Neural cell (in vitro differentiated cells): ENCODE measurements around the gene SLC37A1. TPM values are rescaled to one million over a fixed set of nuclear protein-coding genes. Genes with fewer than 3 reads are reported as not detected.

Source experiments
- H2AFZ ChIP-seq: fragments of 200-600, 300-800 bp; sonication (generic), shearing (Covaris generic); 2 replicates; pipeline ENCODE4 v1.6.0; 2014; ENCODE audit warnings: low read depth, mild to moderate bottlenecking, antibody characterized with exemption, low read length, moderate library complexity
- H3F3A ChIP-seq: fragments of 200-600 bp; shearing (Covaris generic); 2 replicates; pipeline ENCODE4 v1.6.1; 2016; ENCODE audit warnings: mild to moderate bottlenecking, moderate library complexity, mixed read lengths, antibody characterized with exemption, low read length; ENCODE audit not compliant: insufficient read depth, poor library complexity, severe bottlenecking
- H3K27ac ChIP-seq: fragments of 200-600, 300-800 bp; sonication (generic), shearing (Covaris generic); 2 replicates; pipeline ENCODE4 v1.5.1; 2014; ENCODE audit warnings: mild to moderate bottlenecking, low read length, moderate library complexity
- H3K27me3 ChIP-seq: fragments of 300-800, 200-600 bp; sonication (generic), shearing (Covaris generic); 2 replicates; pipeline ENCODE4 v1.6.0; 2014; ENCODE audit warnings: mild to moderate bottlenecking, low read depth, low read length, moderate library complexity; ENCODE audit not compliant: insufficient read depth
- H3K36me3 ChIP-seq: fragments of 300-800, 200-600 bp; sonication (generic), shearing (Covaris generic); 2 replicates; pipeline ENCODE4 v1.5.1; 2014; ENCODE audit warnings: mild to moderate bottlenecking, antibody characterized with exemption, low read length, moderate library complexity; ENCODE audit not compliant: insufficient read depth
- H3K4me2 ChIP-seq: fragments of 300-800, 200-600 bp; sonication (generic), shearing (Covaris generic); 2 replicates; pipeline ENCODE4 v1.6.0; 2014; ENCODE audit warnings: mild to moderate bottlenecking, low read length
- H3K4me3 ChIP-seq: fragments of 300-800, 200-600 bp; sonication (generic), shearing (Covaris generic); 2 replicates; pipeline ENCODE4 v1.5.1; 2014; ENCODE audit warnings: mild to moderate bottlenecking, low read length, moderate library complexity
- H3K79me2 ChIP-seq: fragments of 200-600 bp; shearing (Covaris generic); replicated peaks from 2 replicates; pipeline ENCODE4 v1.6.0; 2014; ENCODE audit warnings: mild to moderate bottlenecking, low read length, moderate library complexity; ENCODE audit not compliant: insufficient read depth
- H3K9ac ChIP-seq: fragments of 300-800, 200-600 bp; sonication (generic), shearing (Covaris generic); 2 replicates; pipeline ENCODE4 v1.6.1; 2016; ENCODE audit warnings: mild to moderate bottlenecking, low read length, mixed read lengths
- H3K9me2 ChIP-seq: fragments of 200-600 bp; shearing (Covaris generic); 2 replicates; pipeline ENCODE4 v1.6.1; 2016; ENCODE audit warnings: mild to moderate bottlenecking, low read length, mixed read lengths; ENCODE audit not compliant: insufficient read depth
- H3K9me3 ChIP-seq: fragments of 200-600, 300-800 bp; sonication (generic), shearing (Covaris generic); 2 replicates; pipeline ENCODE4 v1.6.1; 2016; ENCODE audit warnings: mild to moderate bottlenecking, mixed run types, low read length, moderate library complexity, mixed read lengths
- H4K20me1 ChIP-seq: fragments of 200-600 bp; shearing (Covaris generic); 2 replicates; pipeline ENCODE4 v1.6.1; 2016; ENCODE audit warnings: mild to moderate bottlenecking, mixed run types; ENCODE audit not compliant: insufficient read depth
- EP300 ChIP-seq: fragments of 450-650 bp; conservative IDR thresholded peaks from 2 replicates; pipeline ENCODE4 v1.6.1; 2014; ENCODE audit warnings: antibody characterized with exemption, mild to moderate bottlenecking, moderate library complexity; ENCODE audit not compliant: poor library complexity, severe bottlenecking
- EZH2 ChIP-seq: fragments of 200-600, 300-800 bp; shearing (Covaris generic), sonication (generic); IDR thresholded peaks from 2 replicates; pipeline ENCODE4 v1.6.1; 2014; ENCODE audit warnings: antibody characterized with exemption, low read length, borderline replicate concordance, mild to moderate bottlenecking; ENCODE audit not compliant: insufficient read depth, poor library complexity, severe bottlenecking
- MXI1 ChIP-seq: fragments of 450-650 bp; conservative IDR thresholded peaks from 2 replicates; pipeline ENCODE4 v1.6.1; 2014; ENCODE audit warnings: antibody characterized with exemption, mild to moderate bottlenecking; ENCODE audit not compliant: poor library complexity, severe bottlenecking
- POLR2AphosphoS5 ChIP-seq: IDR thresholded peaks from 2 replicates; pipeline ENCODE4 v1.6.1; 2012
- RAD21 ChIP-seq: fragments of 450-650 bp; conservative IDR thresholded peaks from 2 replicates; pipeline ENCODE4 v1.6.1; 2014; ENCODE audit warnings: antibody characterized with exemption, mild to moderate bottlenecking, moderate library complexity
- REST ChIP-seq: IDR thresholded peaks from 2 replicates; pipeline ENCODE4 v1.6.1; 2012; ENCODE audit warnings: borderline replicate concordance
- SMC3 ChIP-seq: fragments of 450-650 bp; conservative IDR thresholded peaks from 2 replicates; pipeline ENCODE4 v1.6.1; 2014; ENCODE audit warnings: antibody characterized with exemption, mild to moderate bottlenecking, moderate library complexity; ENCODE audit not compliant: poor library complexity
- TAF1 ChIP-seq: IDR thresholded peaks from 2 replicates; pipeline ENCODE4 v1.6.1; 2012; ENCODE audit warnings: low read depth
- polyA plus RNA-seq: library from polyadenylated mRNA; depleted of rRNA; stranded (reverse); fragments of >200 nt; gene quantifications from 2 replicates; pipeline ENCODE4 v1.2.3, GENCODE V29; 2014
- TF ChIP-seq, protein P1 (sequence below): fragments of 450-650 bp; IDR thresholded peaks from 2 replicates; pipeline ENCODE4 v1.5.1; 2014; ENCODE audit warnings: antibody characterized with exemption, mild to moderate bottlenecking, moderate library complexity; ENCODE audit not compliant: poor library complexity, severe bottlenecking

Gene SLC37A1
- polyA plus RNA-seq, 1 donor from 2014 or later = 60.7 TPM

- Histone ChIP-seq H3K4me3 (no peak overlapping the region), H3K36me3 (peaks cover 3% of the 10 kb centered on the region), H3K9ac (no peak overlapping the region), H3K4me2 (no peak overlapping the region), H2AFZ (no peak overlapping the region), H3K9me2 (no peaks in the 10 kb centered on the region), H3F3A (no peaks in the 10 kb centered on the region), H3K27me3 (no peaks in the 10 kb centered on the region), H3K27ac (no peak overlapping the region), H4K20me1 (no peaks in the 10 kb centered on the region), H3K79me2 (no peaks in the 10 kb centered on the region), H3K9me3 (no peaks in the 10 kb centered on the region)
- TF ChIP-seq SMC3 (no peak), RAD21 (no peak)
Observed at GRCh38 chr21:42584296-42584641, 70.6 kb downstream of the SLC37A1 start.

DNA sequence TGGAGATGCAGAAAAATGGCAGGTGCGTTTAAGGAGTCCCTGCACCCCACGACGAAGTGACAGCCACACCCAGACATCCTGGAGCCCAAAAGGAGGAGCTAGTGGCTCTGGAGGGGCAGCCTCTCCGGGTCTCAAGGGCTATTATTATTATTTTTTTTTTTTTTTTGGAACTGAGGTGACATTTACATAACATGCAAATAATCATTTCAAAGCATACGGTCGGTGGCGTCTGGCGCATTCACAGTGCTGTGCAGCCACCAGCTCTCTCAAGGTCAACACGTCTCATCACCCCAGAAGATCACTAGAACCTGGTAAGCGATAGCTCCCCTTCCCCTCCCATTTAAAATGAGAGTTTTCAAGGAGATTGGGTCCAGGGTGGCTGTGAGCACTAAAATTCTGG, 72.2 kb downstream of the SLC37A1 start:
- Histone ChIP-seq H4K20me1 (no peaks in the 10 kb centered on the region), H3K4me2 (no peak overlapping the region), H3K36me3 (peaks cover 2% of the 10 kb centered on the region), H3K4me3 (no peak overlapping the region), H3K9ac (no peak overlapping the region), H3K9me3 (no peaks in the 10 kb centered on the region), H3K9me2 (no peaks in the 10 kb centered on the region), H3K27me3 (no peaks in the 10 kb centered on the region), H2AFZ (no peak overlapping the region), H3K27ac (no peak overlapping the region), H3K79me2 (no peaks in the 10 kb centered on the region), H3F3A (no peaks in the 10 kb centered on the region)
- TF ChIP-seq, protein P1, sequence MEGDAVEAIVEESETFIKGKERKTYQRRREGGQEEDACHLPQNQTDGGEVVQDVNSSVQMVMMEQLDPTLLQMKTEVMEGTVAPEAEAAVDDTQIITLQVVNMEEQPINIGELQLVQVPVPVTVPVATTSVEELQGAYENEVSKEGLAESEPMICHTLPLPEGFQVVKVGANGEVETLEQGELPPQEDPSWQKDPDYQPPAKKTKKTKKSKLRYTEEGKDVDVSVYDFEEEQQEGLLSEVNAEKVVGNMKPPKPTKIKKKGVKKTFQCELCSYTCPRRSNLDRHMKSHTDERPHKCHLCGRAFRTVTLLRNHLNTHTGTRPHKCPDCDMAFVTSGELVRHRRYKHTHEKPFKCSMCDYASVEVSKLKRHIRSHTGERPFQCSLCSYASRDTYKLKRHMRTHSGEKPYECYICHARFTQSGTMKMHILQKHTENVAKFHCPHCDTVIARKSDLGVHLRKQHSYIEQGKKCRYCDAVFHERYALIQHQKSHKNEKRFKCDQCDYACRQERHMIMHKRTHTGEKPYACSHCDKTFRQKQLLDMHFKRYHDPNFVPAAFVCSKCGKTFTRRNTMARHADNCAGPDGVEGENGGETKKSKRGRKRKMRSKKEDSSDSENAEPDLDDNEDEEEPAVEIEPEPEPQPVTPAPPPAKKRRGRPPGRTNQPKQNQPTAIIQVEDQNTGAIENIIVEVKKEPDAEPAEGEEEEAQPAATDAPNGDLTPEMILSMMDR = no peak
- no peak for TF ChIP-seq RAD21
- no peak for TF ChIP-seq EP300
- TF ChIP-seq POLR2AphosphoS5 = no peak
- TF ChIP-seq SMC3 = no peak
- no peak for TF ChIP-seq TAF1
- no peak for TF ChIP-seq REST
- TF ChIP-seq EZH2 = no peak
- TF ChIP-seq MXI1 = no peak

GRCh38 chr21:42586406-42586805, 72.8 kb downstream of the SLC37A1 start:
- H3K9me3 ChIP-seq = no peaks in the 10 kb centered on the region
- no peak overlapping the region for H3K4me2 ChIP-seq
- H3F3A ChIP-seq = no peaks in the 10 kb centered on the region
- no peaks in the 10 kb centered on the region for H3K27me3 ChIP-seq
- H3K36me3 ChIP-seq = no peaks in the 10 kb centered on the region
- TF ChIP-seq EP300 (no peak), TAF1 (no peak), POLR2AphosphoS5 (no peak), RAD21 (no peak), REST (no peak), SMC3 (no peak), MXI1 (no peak), EZH2 (no peak)
- TF ChIP-seq, protein P1 = no peak
- no peaks in the 10 kb centered on the region for H3K79me2 ChIP-seq
- H3K27ac ChIP-seq = no peak overlapping the region
- H3K9me2 ChIP-seq = no peaks in the 10 kb centered on the region
- H2AFZ ChIP-seq = no peak overlapping the region
- no peak overlapping the region for H3K4me3 ChIP-seq
- H4K20me1 ChIP-seq = no peaks in the 10 kb centered on the region
- no peak overlapping the region for H3K9ac ChIP-seq
